IMR-90 (cell line): ENCODE data around the gene GLG1. TPM values are rescaled to one million over a fixed set of nuclear protein-coding genes. Genes with fewer than 3 reads are reported as not detected.

Experiments used
- ATAC-seq: fragments of 200-7000 bp; cut with Tn5 transposase; 2 replicates; pipeline ENCODE4 v1.9.1; 2020; ENCODE audit warnings: low read depth, mild to moderate bottlenecking, moderate library complexity
- BruUV-seq: library from RNA; stranded (reverse); fragments of 400-500 nt; replicated peaks from 2 replicates; lab custom pipeline; 2021; lab: Mats Ljungman, UMichigan
- CTCF ChIA-PET: fragments of 300-600 bp; formaldehyde crosslinking; extraction: SDS; loops from one replicate; lab custom pipeline; 2021; ENCODE audit warnings: antibody characterized with exemption; lab: Yijun Ruan, JAX
- POLR2A ChIA-PET: fragments of 300-600 bp; sonication (Branson Sonifier 250); formaldehyde crosslinking; loops from one replicate; lab custom pipeline; 2022; ENCODE audit warnings: antibody characterized with exemption; ENCODE audit not compliant: unreplicated experiment; lab: Charles Lee
- DNase-seq: peaks from one replicate; pipeline ENCODE4 v3.0.0; 2013
- H2AFZ ChIP-seq: replicated peaks from 2 replicates; pipeline ENCODE3; 2013; ENCODE audit warnings: low read length, mild to moderate bottlenecking; ENCODE audit not compliant: poor library complexity
- H2AK5ac ChIP-seq: 2 replicates; pipeline ENCODE4 v1.6.1; 2013; ENCODE audit warnings: low read depth, low read length, inconsistent platforms
- H2AK9ac ChIP-seq: replicated peaks from 2 replicates; pipeline ENCODE3; 2013; ENCODE audit warnings: mild to moderate bottlenecking, low read depth, low read length, moderate library complexity; ENCODE audit not compliant: poor library complexity
- H2BK120ac ChIP-seq: 2 replicates; pipeline ENCODE4 v1.6.1; 2013; ENCODE audit warnings: low read depth, low read length, inconsistent platforms
- H2BK15ac ChIP-seq: 3 replicates; pipeline ENCODE4 v1.6.1; 2013; ENCODE audit warnings: low read depth, low read length, inconsistent platforms
- H2BK20ac ChIP-seq: 2 replicates; pipeline ENCODE4 v1.6.1; 2013; ENCODE audit warnings: low read depth, mild to moderate bottlenecking, inconsistent platforms, low read length, moderate library complexity
- H2BK5ac ChIP-seq: 2 replicates; pipeline ENCODE4 v1.6.1; 2013; ENCODE audit warnings: mild to moderate bottlenecking, low read depth, low read length, inconsistent platforms; ENCODE audit not compliant: poor library complexity, severe bottlenecking
- H3K14ac ChIP-seq: replicated peaks from 2 replicates; pipeline ENCODE4 v1.6.1; 2013; ENCODE audit warnings: low read depth, low read length, inconsistent platforms
- H3K18ac ChIP-seq: 2 replicates; pipeline ENCODE4 v1.6.1; 2013; ENCODE audit warnings: low read depth, low read length, control low read depth
- H3K23ac ChIP-seq: 2 replicates; pipeline ENCODE4 v1.6.1; 2013; ENCODE audit warnings: low read depth, low read length, inconsistent platforms
- H3K27ac ChIP-seq: 2 replicates; pipeline ENCODE4 v1.5.1; 2013; ENCODE audit warnings: mild to moderate bottlenecking, control low read depth, low read length; ENCODE audit not compliant: insufficient read depth
- H3K27me3 ChIP-seq: 2 replicates; pipeline ENCODE4 v1.6.1; 2013; ENCODE audit warnings: low read length; ENCODE audit not compliant: control insufficient read depth, insufficient read depth
- H3K36me3 ChIP-seq: 2 replicates; pipeline ENCODE4 v1.6.1; 2013; ENCODE audit warnings: low read length, mixed read lengths; ENCODE audit not compliant: control insufficient read depth, insufficient read depth
- H3K4ac ChIP-seq: 2 replicates; pipeline ENCODE4 v1.6.1; 2013; ENCODE audit warnings: low read depth, low read length, inconsistent platforms
- H3K4me1 ChIP-seq: 2 replicates; pipeline ENCODE4 v1.6.1; 2013; ENCODE audit warnings: low read length, mixed read lengths; ENCODE audit not compliant: control insufficient read depth, insufficient read depth
- H3K4me2 ChIP-seq: 2 replicates; pipeline ENCODE4 v1.6.1; 2013; ENCODE audit warnings: low read depth, mild to moderate bottlenecking, control low read depth, low read length, moderate library complexity
- H3K4me3 ChIP-seq: 2 replicates; pipeline ENCODE4 v1.5.1; 2013; ENCODE audit warnings: low read depth, mild to moderate bottlenecking, control low read depth, low read length, moderate library complexity; ENCODE audit not compliant: insufficient read depth
- H3K56ac ChIP-seq: 2 replicates; pipeline ENCODE4 v1.6.1; 2013; ENCODE audit warnings: low read length, inconsistent platforms; ENCODE audit not compliant: insufficient read depth; ENCODE audit errors: extremely low read depth
- H3K79me1 ChIP-seq, 2 experiments: 2 replicates each; pipeline ENCODE4 v1.6.1; 2013; ENCODE audit warnings: low read length in 2 of 2, inconsistent platforms in 1 of 2, low read depth in 1 of 2
- H3K9ac ChIP-seq: 2 replicates; pipeline ENCODE4 v1.6.1; 2013; ENCODE audit warnings: low read depth, low read length, control low read depth
- H3K9me1 ChIP-seq: 2 replicates; pipeline ENCODE4 v1.6.1; 2013; ENCODE audit warnings: low read length, inconsistent platforms; ENCODE audit not compliant: insufficient read depth
- H3K9me3 ChIP-seq: 2 replicates; pipeline ENCODE4 v1.6.1; 2013; ENCODE audit warnings: low read length; ENCODE audit not compliant: control insufficient read depth, insufficient read depth
- H4K20me1 ChIP-seq: 2 replicates; pipeline ENCODE4 v1.6.1; 2013; ENCODE audit warnings: low read length, inconsistent platforms; ENCODE audit not compliant: insufficient read depth
- H4K5ac ChIP-seq: 2 replicates; pipeline ENCODE4 v1.6.1; 2013; ENCODE audit warnings: mild to moderate bottlenecking, low read depth, low read length, control low read depth
- H4K8ac ChIP-seq, 2 experiments: 2 replicates each; pipeline ENCODE4 v1.6.1; 2013; ENCODE audit warnings: low read depth in 2 of 2, low read length in 2 of 2, control low read depth in 1 of 2, inconsistent platforms in 1 of 2
- H4K91ac ChIP-seq: 2 replicates; pipeline ENCODE4 v1.6.1; 2013; ENCODE audit warnings: low read depth, low read length, inconsistent platforms; ENCODE audit not compliant: insufficient read depth
- CTCF ChIP-seq: conservative IDR thresholded peaks from 2 replicates; pipeline ENCODE4 v1.5.1; 2012; ENCODE audit warnings: mild to moderate bottlenecking, low read depth, low read length, improper control_type of control experiment
- NFE2L2 ChIP-seq: fragments of 150-350 bp; IDR thresholded peaks from 2 replicates; pipeline ENCODE4 v1.6.1; 2016; ENCODE audit warnings: low read depth, mild to moderate bottlenecking, low read length
- POLR2A ChIP-seq: IDR thresholded peaks from 2 replicates; pipeline ENCODE4 v1.6.1; 2012; ENCODE audit warnings: mild to moderate bottlenecking, low read depth, low read length
- RFX5 ChIP-seq: IDR thresholded peaks from 2 replicates; pipeline ENCODE4 v1.8.0; 2012; ENCODE audit warnings: low read depth, mild to moderate bottlenecking, low read length, moderate library complexity
- WGBS, 2 experiments: methylation state at CpG; one replicate each; pipeline versions ENCODE4 v1.1.5 to v1.1.7; 2013; ENCODE audit warnings: missing lambda C conversion rate in 2 of 2; ENCODE audit not compliant: insufficient read length in 1 of 2; ENCODE audit errors: extremely low coverage in 2 of 2; 5-methylcytosine and 5-hydroxymethylcytosine counted together
- dilution Hi-C: fragments of 300-500 bp; cut with HindIII; formaldehyde crosslinking; loops from one replicate; pipeline ENCODE4 v1.14.3; 2018; ENCODE audit warnings: low sequenced_read_pairs; ENCODE audit not compliant: unreplicated experiment
- in situ Hi-C: fragments of 300-500 bp; cut with MboI; formaldehyde crosslinking; loops from 3 replicates; pipeline ENCODE4 v1.14.3; 2019; ENCODE audit warnings: low sequenced_read_pairs, inconsistent platforms, mixed read lengths
- intact Hi-C: fragments of 100-400 bp; cut with micrococcal nuclease; formaldehyde crosslinking; loops from 2 replicates; pipeline ENCODE4 v1.10.0; 2022
- polyA plus RNA-seq, 3 experiments: library from polyadenylated mRNA; depleted of rRNA; stranded (reverse); fragments of >200 nt; gene quantifications; 2 replicates each; pipeline ENCODE4 v1.2.3, GENCODE V29; 2012; ENCODE audit warnings: low replicate concordance in 1 of 3
- total RNA-seq: library from RNA; depleted of rRNA; stranded (reverse); fragments of >200 nt; gene quantifications from 2 replicates; pipeline ENCODE4 v1.2.3, GENCODE V29; 2012

The GLG1 gene
- total and polyA plus RNA-seq, 2 of the 4 experiments (the other 2 are of a cell fraction), result 91.0 to 107 TPM

GRCh38 chr16:74626741-74627416, 20.0 kb upstream of the GLG1 start:
- BruUV-seq, result no TSS peak
- Histone ChIP-seq H3K9ac (no peak overlapping the region), H3K14ac (no peak overlapping the region), H3K4me3 (no peak overlapping the region), H3K4me1 (peaks cover 4% of the 10 kb centered on the region), H3K18ac (no peak overlapping the region), H3K56ac (no peak overlapping the region), H3K27ac (no peak overlapping the region), H3K4ac (no peak overlapping the region), H2BK120ac (no peak overlapping the region), H2AK5ac (no peak overlapping the region), H3K9me3 (no peaks in the 10 kb centered on the region), H3K79me1 (peaks cover 18 to 30% of the 10 kb centered on the region in 2 experiments), H2BK20ac (no peak overlapping the region), H4K5ac (no peak overlapping the region), H4K91ac (no peak overlapping the region), H4K8ac (no peak overlapping the region), H3K36me3 (peaks cover 42% of the 10 kb centered on the region), H3K23ac (no peak overlapping the region), H4K20me1 (peaks cover 13% of the 10 kb centered on the region), H2BK15ac (no peak overlapping the region), H2BK5ac (no peak overlapping the region), H3K4me2 (peak overlapping the region; percentile 17; the same call in 1 of the 2 replicates), H2AFZ (no peak overlapping the region), H3K27me3 (no peaks in the 10 kb centered on the region), H2AK9ac (no peak overlapping the region), H3K9me1 (no peaks in the 10 kb centered on the region)
- DNase-seq (peak; percentile 60), ATAC-seq (peak; percentile 67)
- no CpG with 5 or more reads among the region's 1 CpG for WGBS, 2 experiments
- POLR2A ChIA-PET, result no interaction called here
- TF ChIP-seq POLR2A (no peak), CTCF (no peak), RFX5 (no peak), NFE2L2 (no peak)
- in situ Hi-C loops, result loop anchor here (10.0 kb wide), 2 partner anchors 142 to 302 kb away; no protein-coding TSS in a partner anchor
- CTCF ChIA-PET, result no interaction called here
- intact Hi-C loops, result no loop called here
- dilution Hi-C loops, result no loop called here
